HG03439 (cell line): Measurements from ENCODE around the gene PSMD1.
"Not testable (repeated sequence)": the region's sequence is repeated elsewhere in the genome, so short reads cannot be mapped to it uniquely, and the experiment has no call there.

ENCODE experiments used
- ATAC-seq: cut with Tn5 transposase; IDR thresholded peaks from one replicate; pipeline ENCODE4 v1.9.1; 2021; ENCODE audit warnings: mild to moderate bottlenecking, moderate library complexity; ENCODE audit not compliant: unreplicated experiment

The PSMD1 gene

DNA sequence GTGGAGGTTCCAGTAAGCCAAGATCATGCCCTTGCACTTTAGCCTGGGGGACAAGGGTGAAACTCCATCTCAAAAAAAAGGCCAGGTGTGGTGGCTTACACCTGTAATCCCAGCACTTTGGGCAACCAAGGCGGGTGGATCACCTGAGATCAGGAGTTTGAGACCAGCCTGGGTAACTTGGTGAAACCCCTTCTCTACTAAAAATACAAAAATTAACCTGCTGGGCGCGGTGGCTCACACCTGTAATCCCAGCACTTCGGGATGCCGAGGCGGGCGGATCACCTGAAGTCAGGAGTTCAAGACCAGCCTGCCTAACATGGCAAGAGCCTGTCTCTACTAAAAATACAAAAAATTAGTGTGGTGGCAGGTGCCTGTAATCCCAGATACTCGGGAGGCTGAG is 84.1 kb downstream of the PSMD1 start:
- not testable (repeated sequence) for ATAC-seq

DNA sequence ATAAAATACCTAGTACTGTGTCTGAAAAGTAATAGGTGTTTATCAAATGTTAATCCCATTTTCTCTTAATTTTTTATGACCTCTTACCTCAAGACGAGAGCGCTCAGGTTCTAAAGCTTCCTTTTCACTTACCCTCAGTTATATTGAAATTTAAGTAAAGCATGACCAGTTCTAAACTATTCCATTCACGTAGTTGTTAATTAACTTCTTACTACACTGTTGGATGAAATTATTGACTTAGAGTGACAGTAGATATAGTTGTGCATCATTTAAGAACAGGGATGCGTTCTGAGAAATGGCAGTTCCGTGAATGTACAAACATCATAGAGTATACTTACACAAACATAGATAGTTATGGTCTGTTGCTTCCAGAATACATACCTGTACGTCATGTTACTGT is 88.2 kb downstream of the PSMD1 start:
- ATAC-seq, result no peak

DNA sequence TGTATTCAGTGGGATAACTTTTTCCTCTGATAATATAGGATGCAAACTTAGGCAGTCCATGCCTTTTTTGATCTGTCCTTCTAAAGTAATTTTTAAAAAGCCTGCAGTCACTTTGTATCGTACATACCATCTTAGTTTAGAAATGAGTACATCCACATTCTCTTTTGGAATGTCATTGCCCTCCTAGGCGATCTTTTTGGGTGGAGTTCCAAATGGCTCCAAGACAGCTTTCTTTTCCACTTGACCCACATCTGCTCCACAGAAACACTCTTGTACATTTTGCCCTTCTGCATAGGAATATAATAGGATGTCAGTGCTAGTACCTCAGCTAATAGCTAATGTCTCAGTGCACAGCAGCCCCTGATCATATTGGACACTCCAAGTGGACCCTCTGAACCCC is 90.0 kb downstream of the PSMD1 start:
- ATAC-seq, result no peak

DNA sequence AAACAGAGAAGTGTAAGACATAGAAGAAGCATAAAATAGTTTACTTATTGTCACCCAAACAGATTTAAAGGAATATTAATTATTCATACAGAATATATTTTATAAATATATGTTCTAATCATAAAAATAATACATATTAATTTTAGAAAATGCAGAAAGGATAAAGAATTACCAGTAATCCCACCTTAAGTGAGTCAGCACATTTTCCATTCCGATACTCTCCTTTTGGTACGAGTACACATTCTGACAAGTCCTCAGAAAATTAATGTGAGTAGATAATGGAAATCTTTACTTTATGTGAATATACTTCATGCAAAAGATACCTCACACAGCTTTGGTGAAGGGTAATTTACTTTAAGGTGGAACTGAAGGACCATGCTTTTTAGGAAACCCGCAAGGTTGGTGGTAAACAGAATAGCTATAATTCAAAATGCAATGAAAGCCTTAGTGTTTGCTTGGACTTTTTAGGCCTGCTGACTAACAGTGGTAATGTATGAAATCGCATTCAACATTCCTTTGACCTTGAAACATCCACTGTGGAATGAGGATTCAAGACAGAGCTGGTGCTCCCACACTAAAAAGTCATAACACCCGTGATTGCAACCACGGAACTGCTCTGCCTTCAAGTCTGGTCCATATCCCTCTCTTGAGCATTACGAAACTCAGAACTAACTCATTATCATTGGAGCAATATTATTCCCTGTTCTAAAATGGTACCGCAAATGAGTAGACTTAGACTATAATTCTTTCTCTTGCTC is 96.3 kb downstream of the PSMD1 start:
- no peak for ATAC-seq

DNA sequence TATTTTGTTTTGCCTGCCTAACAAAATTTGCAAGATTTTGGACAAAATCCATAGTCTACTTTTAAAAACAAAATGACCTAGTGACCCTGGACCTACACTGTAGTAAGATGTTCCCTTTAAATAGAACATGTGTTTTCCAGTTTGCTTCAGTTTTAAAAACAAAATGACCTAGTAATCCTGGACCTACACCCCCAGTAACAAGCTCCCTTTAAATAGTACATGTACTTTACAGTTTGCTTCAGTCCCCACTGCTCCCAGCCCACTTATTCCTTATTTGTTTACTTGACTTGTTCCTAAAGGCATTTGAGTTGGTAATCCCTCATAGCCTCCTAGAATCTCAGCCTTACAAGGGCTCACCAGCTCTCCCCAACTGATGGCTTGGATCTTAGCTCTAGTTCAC is 102.6 kb downstream of the PSMD1 start:
- no peak for ATAC-seq

DNA sequence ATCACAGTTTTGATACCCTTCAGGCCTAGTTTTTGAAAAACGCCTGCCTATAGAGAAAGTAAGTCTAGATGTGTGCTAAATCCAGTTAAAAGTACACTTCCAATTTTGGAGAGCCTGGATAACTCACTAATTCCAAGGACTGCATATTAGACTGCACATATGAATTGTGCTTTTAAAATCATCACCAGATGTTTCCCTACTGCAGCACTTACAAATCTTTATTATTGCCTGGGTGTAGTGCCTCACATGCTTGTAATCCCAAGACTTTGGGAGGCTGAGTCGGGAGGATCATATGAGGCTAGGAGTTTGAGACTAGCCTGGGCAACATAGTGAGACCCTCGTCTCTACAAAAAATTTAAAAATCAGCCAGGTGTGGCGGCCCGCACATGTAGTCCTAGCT is 104.0 kb downstream of the PSMD1 start:
- ATAC-seq, result no peak

DNA sequence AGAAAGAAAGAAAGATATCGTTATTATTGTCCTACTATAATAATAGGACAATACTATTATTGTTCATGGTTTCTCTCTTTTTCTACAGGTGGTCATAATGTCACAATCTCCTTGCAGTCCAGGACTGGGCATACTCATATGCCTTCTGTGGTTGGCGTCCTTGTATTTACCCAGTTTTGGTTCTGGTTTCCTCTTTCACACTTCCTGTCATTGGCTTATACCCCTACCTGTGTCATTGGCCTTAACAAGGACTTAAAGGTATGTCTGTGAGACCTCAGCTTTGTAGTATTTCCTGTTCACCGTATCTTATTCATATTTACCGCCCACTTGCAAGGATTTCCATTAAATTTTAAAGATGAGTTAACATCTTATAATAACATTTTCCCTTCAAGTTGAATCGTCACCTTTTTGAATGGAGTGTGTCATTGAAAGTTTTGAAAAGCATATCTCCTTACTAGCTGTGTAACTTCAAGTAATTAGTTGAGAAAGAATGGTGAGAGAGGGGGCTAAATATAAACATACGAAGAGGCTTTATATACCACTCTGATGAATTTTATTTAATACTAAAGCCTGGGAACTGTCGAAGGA is 104.7 kb downstream of the PSMD1 start:
- no peak for ATAC-seq

DNA sequence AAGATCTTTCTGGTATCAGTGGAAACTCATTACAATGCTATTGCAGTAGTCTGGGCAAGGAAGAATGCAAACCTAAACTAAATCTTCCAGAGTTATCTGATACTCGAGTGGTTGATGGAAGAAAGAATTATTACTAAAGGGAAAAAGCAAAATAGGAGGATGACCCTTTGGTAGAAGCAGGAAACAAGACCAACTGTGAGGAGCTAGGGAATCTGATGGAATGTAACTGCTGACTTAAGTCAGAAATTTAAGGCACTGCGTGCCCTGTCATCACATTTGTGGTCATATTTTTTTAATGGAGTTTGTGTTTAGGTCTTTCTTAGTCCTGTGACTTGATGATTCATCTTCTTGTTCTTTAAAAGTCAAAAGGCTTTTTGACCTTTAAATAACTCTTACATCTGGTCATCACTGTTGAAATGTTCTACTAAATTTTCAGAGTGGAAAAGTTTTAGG is 105.2 kb downstream of the PSMD1 start:
- no peak for ATAC-seq

DNA sequence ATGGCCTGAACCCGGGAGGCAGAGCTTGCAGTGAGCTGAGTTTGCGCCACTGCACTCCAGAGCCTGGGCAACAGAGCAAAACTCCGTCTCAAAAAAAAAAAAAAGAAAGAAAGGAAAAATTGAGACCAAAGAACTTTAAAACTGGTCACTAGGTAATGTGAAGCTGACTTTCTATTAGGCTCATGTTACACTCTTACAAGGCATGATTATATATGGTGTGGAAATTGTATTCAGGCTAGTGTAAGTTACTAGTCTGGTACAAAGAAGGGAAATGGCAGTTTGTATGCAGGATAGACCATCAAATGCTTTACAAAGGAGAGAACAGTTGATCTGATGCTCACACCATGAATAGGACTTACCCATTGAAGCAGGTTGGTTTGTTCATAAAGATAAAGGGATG is 106.3 kb downstream of the PSMD1 start:
- no peak for ATAC-seq

DNA sequence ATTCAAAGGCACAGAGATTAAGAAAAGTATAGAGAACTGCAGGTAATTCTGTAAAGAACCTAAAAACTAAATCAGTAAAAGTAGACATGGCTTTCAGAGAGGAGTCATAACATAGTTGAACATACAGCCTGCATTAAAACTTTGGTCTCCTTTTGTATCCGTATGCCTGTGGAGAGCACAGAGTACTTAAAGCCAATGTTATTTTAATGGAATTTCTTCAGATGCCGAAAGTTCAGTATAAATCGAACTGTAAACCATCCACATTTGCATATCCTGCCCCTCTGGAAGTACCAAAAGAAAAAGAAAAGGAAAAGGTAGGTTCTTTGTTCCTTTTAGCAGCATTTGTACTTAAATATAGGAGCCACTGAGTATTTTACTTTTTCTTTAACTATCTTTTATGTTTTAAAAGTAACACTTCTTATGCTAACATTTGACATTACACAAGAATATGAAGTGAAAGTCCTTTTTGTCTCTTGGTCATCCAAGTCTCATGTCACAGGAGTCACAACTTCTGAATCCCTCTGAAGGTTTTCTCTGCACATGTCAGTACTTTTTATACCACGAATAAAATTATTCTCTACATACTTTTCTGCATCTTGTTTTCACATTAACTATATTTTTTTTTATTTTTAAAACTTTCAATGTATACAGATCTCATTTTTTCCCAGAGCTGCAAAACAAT is 106.9 kb downstream of the PSMD1 start:
- ATAC-seq, result no peak

DNA sequence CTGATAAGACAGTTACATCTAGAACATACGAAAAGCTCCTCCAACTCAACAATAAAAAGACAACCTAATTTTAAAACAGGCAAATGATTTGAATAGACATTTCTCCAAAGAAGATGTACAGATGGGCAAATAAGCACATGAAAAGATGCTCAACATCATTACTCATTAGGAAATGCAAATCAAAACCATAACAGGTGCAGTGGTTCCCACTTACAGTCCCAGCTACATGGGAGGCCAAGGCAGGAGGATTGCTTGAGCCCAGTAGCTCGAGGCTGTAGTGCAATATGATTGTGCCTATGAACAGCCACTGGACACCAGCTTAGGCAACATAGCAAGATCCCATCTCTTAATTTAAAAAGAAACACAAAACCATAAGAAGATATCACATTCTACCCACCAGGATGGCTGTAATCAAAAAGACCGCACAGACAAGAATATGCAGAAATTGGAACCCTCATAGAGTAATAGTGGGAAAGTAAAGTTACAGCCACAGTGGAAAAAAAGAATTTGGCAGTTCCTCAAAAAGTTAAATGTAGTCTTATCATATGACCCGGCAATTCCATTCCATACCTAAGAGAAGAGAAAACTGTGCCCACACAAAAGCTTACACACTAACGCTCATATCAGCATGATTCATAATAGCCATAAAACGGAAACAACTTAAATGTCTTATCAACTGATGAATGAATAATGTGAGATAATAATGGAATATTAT is 111.2 kb downstream of the PSMD1 start:
- no peak for ATAC-seq

DNA sequence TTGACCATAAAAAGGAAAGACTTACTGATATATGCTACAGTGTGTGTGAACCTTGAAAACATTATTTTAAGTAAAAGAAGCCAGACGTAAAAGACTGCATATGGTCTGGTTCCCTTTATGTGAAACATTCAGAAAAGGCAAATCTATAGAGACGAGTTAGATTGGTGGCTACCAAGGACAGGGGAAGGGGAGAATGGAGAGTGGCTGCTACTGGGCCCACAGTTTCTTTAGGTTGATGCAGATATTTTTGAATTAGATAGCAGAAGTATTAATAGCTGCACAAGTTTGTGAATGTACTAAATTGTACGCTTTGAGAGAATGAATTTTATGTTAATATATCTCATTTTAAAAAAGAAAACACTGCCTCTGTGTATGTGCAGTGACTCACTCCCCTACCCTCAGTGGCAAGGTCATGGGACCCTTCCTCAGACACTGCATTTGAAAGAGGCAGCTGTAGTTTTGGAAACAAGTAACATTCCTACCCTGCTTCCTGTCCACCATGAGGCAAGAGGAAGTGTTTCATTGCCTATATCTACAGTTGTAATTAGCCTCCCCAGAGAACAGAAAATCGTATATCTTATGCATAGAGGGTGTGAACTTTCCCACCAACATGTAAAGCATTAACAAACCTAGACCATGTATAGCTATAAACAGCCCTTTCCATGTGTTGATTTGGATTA is 111.9 kb downstream of the PSMD1 start:
- ATAC-seq, result no peak

DNA sequence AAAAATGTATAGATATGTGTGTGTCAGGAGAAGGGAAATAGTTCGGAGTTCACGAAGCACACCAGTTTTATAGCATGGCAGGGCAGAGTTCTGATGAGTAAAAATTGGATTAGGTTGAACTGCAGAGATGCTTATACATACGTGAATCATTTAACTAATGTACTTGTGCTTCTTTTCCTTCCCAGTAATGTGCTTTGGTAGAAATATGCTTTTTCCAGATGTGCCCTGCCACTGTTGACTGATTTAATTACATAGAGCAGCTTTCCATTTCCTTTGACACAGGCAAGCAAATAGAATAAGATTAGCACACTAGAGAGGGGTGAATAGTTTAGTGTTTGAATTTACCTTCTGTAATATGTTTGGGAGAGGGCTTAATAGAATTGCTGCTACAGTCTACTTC is 112.8 kb downstream of the PSMD1 start:
- ATAC-seq, result no peak

DNA sequence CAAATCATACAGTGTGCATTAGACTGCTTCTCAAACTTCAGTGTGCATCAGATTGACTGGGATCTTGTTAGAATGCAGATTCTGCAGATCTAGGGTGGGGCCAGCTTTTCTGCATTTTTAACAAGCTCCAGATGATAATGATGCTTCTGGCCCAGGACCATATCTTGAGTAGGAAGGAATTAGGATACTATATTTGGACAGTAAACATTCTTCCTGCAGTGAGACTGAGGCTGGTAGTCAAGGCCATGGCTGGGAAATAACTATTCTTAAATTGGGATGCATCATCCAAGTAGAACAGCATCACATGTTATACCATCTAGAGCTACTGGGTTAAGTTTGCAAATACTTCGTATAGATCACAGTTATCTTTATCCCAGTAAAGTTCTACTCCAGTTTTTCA is 113.4 kb downstream of the PSMD1 start:
- no peak for ATAC-seq

DNA sequence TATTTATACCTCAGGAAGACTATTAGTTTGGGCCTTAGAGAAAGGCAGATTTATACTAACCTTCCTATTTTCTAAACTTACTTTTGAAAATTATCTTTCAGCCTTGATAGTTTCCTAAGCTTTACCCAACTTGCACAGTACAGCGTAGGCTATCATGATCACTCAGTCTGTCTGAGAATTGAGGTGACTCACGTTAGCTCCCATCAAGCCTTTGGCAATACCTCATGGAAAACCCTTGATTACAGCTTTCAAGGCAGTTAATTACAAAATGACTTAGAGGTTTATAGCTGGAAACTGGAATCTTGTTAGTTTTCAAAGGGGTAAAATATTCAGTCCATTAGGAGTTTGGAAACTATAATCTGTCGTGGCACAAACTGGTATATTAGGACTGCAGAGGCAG is 115.4 kb downstream of the PSMD1 start:
- ATAC-seq, result no peak

DNA sequence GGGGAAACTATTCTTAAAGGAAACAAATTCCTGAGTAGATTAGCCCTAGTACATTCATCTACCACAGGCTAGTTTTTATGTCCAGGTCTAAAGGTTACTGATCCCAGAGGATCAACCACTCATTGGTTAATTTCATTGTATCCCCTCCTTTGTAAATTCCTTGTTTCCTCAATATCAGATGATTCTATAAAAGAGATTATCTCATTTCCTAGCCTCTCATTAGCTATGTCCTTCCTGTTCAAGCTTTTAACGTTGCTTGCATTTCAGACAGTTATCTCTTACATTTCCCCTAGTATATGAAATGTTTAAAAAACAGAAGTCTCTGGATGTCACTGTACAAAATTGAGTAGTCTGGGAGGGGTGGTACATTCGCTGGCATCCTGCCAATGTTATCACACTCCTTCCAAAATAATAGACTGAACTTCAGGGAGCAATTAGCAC is 117.6 kb downstream of the PSMD1 start:
- ATAC-seq, result no peak

DNA sequence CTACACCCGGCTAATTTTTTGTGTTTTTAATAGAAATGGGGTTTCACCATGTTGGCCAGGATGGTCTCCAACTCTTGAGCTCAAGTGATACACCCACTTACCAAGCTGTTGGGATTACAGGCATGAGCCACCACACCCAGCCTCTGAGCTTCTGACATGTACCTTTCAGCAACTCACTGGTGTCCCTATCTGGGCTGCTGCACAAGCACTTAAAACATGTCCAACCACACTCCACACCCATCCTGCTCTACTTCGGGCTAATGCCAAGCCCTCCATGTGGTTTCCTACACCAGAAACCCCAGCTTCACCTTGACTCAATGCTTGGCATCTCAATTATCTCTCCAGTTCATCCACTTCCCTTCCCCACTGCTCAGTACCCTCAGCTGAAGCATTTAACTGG is 119.4 kb downstream of the PSMD1 start:
- ATAC-seq, result no peak

DNA sequence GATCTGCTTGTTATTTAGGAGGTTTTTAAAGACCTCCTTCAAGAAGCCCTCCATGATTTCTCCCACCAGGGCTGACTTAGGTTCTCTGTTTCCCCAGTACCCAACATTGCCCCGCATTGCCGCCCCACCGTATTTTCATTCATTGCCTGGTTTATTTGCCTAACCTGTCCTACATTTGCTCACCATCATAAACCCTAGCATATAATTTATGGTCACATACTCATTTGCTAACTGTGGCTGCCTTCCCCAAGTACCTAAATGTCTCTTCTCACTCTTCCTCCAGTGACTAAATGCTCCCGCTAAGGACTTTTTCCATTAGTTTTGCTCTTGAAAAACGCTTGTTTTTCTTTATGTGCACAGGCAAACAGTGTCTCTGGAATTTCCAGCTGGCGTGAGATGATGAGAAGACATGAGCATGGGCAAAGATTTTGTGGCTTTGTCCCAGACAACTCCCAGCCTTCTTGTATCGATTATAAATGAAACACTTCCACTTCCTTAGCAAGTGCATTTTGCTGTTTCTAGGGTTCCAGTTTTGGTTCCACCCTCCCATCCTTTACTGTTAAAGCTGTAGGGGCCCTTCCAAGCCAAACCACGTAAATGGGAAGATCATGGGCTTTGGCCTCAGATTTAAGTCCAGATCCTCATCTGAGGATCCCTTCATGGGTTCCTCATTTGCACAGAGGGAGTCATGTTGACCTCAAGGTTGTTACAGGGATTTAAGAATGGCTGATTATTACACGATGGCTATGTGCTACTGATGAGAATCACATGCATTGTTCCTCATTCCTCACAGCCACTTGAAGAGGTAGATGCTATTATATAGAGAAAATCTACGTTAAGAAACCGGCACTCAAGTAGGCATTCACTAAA is 120.7 kb downstream of the PSMD1 start:
- ATAC-seq, result no peak

DNA sequence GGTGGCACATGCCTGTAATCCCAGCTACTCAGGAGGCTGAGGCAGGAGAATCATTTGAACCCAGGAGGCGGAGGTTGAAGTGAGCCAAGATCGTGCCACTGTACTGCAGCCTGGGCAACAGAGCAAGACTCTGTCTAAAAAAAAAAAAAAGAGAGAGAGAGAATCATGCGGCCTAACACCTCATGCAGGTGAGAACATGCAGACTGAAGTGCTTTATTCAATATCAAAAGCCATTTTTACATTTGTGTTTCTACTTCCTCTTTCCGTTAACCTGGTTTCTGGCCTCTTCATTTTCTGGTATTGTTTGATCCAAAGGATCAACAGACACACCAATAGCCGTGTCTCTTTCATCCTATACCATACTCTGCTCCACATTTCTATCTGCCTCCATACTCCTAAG is 122.1 kb downstream of the PSMD1 start:
- not testable (repeated sequence) for ATAC-seq
